ENCODE results near the gene OCA2. TPM values are rescaled to one million over a fixed set of nuclear protein-coding genes. Genes with fewer than 3 reads are reported as not detected.
"Not testable (repeated sequence)": the region's sequence is repeated elsewhere in the genome, so short reads cannot be mapped to it uniquely, and the experiment has no call there.

The OCA2 gene
- polyA plus RNA-seq, 4 donors = 2.7 to 9.8 (median 9.0) TPM

DNA sequence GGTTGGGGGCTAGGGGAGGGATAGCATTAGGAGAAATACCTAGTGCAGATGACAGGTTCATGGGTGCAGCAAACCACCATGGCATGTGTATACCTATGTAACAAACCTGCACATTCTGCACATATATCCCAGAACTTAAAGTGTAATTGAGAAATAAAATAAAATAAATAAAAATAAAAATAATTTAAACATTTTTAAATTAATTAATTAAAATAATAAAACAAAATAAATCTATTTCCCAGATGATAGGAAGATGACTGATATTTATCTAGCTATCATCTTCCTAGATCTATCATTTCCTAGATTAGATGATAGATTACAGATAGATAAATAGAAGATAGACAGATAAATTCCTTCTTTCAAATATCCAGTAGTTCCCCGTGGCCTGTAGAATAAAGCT lies 137.3 kb downstream of the OCA2 start:
- DNase-seq (ENCODE audit: low read depth in 4 of 4, low spot score in 3 of 4) = no peak

DNA sequence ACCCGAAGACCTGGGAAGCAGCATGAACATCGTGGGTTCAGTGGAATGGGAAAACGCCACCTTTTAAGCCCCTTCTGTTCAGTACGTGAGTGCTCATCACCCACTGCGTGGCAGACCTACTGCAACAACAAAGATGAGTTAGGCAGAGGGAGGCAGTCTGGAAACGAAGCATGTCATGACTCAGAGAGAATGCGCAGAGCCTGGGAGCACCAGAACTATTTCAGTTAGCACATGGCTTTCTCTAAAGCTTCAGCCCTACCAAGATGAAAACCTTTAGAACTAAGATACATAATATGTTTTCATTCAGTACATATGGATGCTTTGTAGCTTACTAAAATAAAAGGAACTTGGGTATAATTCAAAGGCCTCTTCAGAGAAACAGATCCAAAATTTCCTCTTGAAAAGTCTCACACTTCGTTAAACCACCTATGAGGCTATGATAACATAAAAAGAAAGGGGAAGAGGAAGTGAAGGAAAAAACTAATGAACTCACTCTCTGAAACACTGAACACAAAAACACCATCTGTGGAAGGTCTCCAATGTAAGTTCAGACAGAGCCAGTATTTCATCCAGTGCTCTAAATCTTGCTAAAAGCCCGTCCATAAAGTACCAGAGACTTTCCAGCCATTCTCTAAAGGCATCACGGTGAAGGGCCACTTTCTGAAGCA lies 140.1 kb downstream of the OCA2 start:
- DNase-seq (ENCODE audit: low read depth in 4 of 4, low spot score in 3 of 4) = no peak

DNA sequence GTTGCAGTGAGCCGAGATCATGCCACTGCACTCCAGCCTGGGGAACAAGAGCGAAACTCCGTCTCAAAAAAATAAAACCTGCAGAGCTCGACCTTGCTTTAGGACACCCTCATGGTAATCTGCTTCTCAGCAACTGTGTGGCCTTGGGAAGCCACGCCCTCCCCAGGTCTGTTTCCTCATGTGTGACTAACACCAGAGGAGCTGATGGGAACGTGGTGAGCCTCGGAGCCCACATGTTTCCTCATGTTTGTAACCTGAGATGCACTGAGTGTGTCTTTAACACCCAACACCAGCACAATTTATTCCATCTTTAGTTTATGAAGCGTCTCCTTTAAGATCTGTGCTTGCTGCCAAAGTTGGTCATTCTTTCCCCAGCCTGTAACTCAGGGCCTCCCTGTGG lies 142.8 kb downstream of the OCA2 start:
- no peak for DNase-seq (ENCODE audit: low read depth in 4 of 4, low spot score in 3 of 4)

DNA sequence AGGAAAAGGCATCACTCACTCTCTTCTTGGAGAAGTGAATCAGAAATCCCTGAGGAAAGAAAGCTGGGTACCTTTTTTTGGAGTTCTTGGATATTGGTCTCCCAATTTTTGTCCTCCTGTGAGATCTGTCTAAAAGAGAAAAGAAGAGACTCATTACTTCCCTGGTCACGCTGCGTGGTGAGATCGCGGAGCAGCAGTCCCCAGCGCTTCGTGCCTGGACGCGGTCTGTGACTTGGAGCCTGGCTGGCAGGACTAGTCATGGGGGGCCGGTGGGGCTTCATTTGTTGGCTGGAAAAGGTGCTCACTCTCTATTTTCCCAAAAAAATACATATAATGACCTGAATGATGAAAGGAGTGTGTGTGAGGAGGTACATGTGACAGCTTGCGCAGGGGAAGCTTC lies 144.0 kb downstream of the OCA2 start:
- no peak for DNase-seq (ENCODE audit: low read depth in 4 of 4, low spot score in 3 of 4)

DNA sequence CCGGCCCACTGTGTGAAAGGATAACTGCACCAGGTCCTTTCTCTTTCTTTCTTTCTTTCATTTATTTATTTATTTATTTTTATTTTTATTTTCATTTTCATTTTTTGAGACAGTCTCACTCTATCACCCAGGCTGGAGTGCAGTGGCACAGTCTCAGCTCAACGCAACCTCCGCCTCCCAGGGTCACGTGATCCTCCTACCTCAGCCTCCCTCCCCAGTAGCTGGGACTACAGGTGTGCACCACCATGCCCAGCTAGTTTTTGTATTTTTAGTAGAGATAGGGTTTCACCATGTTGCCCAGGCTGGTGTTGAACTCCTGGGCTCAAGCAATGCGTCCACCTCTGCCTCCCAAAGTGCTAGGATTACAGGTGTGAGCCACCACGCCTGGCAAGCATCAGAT lies 146.5 kb downstream of the OCA2 start:
- not testable (repeated sequence) for DNase-seq (ENCODE audit: low read depth in 4 of 4, low spot score in 3 of 4)

DNA sequence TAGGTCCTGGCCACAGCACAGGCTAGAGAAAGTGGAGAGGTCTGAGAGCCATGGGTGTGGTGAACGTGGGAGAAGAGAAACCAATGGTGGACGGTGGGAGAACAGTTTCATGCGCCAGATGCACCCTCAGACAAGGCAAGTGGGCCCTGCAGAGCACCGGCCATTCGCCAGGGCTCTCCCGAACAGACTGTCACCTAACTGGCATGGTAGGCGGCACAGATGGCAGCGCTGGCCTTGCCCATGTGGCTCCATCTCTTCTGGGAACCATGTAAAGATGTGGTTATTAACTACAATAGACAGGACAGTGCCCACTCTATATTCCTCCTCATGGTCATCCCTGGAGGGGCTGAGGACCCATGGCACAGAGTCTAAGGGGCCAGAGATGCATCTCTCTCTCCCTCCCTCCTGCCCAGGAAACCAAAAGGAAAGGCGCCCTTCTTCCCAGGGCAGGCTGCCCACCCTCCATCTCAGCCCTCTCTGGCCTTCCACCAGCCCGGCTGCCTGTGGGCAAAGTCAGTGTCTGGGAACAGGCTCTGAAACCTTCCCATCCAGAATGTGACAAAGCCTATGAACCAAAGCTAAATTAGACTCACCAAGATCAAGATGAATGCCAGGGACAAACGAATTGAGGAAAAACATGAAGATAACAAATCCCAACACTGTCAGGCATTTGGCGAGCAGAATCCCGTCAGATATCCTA lies 147.8 kb downstream of the OCA2 start:
- DNase-seq (ENCODE audit: low read depth in 4 of 4, low spot score in 3 of 4) = no peak

DNA sequence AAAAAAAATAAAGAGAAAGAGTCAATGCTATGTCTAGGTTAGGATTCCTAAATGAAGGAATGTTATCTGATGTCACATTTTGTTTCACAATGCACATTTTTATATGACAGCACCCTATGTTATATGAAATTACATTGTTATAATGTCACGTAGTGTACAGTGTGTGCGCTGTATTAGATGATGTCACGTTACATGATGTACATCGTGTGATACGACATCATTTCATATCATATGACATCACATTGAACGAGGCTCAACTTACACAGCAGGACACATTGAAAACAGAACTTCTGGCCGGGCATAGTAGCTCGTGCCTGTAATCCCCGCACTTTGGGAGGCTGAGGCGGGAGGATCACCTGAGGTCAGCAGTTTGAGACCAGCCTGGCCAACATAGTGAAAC lies 150.0 kb downstream of the OCA2 start:
- no peak for DNase-seq (ENCODE audit: low read depth in 4 of 4, low spot score in 3 of 4)

DNA sequence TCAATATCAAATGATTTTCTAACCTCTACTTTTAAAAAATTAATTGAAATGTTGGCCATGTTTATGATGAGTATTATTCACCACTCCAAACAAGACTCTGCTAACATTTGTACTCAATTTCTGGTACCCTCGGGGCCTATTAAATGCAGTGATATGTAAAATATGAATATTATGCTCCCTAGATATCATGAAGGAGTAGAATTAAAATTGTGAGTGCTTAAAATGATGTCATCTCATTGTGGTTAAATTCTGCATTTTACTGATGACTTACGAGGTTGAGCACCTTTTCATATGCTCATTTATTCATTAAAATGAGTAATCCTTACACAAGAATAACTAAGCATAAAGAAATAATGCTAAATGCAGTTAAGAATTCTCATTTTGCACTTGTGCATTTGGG lies 159.9 kb downstream of the OCA2 start:
- DNase-seq (ENCODE audit: low read depth in 4 of 4, low spot score in 3 of 4) = no peak

DNA sequence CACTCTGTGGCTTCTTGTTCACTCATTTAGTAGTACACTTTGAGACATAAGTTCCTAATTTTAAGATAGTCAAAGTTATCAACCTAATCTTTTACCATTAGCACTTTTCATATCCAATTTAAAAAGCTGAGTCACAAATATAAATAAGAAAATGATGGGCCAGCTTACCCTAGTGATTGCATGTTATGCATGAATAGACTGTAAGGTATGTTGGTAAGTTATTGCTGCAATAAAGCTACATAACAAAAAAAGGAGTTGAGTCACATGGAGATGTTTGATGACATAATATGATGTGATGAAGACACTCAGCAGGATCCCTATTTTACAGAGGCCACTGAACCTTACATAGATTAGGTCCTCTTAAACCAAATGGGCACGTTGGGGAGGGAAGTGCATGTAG lies 161.3 kb downstream of the OCA2 start:
- no peak for DNase-seq (ENCODE audit: low read depth in 4 of 4, low spot score in 3 of 4)

DNA sequence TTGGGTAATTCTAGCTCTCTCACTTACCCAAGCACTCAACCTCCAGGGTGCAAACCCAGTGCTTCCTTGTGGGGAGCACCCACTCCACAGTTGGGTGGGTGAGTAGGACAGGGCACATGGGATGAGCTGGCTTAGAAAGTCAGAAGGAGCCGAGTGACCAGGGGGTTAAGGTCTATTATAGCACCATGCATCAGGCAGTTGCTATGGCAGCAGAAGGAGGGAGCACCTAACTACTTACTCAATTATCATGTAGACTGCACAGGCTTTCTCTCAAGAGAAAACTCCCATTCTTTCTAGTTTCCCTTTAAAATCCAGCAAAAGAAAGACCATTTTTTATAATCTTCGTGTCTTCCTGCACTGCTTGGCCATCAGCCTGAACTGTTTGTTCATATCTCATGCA lies 163.0 kb downstream of the OCA2 start:
- no peak for DNase-seq (ENCODE audit: low read depth in 4 of 4, low spot score in 3 of 4)

DNA sequence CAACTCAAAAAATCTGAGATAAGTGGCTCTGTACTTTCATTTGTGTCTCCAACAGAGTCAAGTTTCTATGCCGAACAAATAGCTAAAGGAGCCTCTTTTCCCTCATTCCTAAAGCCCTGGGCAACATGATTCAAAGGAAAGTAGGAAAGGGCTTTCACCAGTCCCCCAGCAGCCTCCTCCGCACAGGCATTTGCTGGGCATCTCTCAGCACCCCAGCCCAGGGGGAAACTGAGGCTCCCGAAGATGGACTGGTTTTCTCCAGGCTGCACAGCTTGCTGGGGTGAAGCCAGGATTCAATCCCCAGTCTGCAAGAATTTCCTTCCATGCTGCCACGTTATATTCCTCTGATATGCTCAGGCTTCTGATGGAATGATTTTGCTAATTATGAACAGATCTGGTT lies 163.8 kb downstream of the OCA2 start:
- DNase-seq (ENCODE audit: low read depth in 4 of 4, low spot score in 3 of 4) = no peak

DNA sequence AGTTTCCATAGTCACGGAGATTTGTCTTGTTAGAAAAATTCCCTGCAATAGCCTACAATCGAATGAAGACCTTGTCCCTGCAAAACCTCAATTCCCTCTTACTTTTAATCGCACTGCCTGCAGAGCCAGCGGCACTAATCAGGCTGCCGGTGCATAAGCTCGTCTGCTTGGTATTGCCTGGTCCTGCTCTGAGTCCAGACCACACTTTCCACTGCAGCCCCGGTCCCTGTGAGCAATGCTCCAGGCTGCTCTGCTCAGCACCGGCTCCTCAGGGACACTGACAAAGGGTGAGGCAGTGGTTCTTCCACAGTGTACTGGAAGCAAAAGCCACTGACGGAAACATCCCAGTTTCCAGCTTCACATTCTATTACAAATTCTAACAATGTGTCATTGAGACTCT lies 164.3 kb downstream of the OCA2 start:
- no peak for DNase-seq (ENCODE audit: low read depth in 4 of 4, low spot score in 3 of 4)

DNA sequence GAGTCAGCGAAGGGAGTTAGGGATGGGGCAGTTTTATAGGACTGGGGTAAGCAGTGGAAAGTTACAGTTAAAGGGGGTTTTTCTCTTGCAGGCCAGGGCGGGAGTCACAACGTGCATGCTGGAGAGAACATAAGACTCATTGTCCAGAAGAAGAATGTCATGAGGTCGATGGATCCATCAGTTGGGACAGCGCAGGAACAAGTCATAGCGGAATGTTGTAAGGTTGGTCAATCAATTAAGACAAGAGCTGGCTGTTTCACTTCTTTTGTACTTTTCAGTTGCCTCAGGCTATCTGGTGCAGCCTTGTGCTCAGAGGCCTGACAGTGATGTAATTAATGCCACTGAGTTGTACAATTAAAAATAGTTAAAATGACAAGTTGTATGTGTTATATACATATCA lies 165.6 kb downstream of the OCA2 start:
- DNase-seq (ENCODE audit: low read depth in 4 of 4, low spot score in 3 of 4) = no peak

DNA sequence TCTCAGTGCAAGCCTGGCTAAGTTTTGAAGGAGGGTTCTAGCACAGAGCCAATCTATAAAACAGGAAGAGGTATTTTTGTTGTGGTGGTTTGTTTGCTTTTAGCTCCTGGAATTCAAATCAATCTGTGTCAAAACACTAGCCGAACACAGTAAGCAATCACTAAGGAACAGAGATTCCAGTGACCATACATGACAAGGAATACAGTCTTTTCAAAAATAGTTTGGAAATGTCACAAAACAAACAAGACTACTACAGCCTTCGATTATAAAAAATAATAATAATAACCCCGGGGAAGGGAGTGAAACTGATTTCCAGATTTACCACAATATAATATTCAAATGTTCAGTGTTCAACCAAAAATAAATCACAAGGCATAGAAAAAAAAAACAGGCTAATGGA lies 166.5 kb downstream of the OCA2 start:
- DNase-seq (ENCODE audit: low read depth in 4 of 4, low spot score in 3 of 4) = no peak

DNA sequence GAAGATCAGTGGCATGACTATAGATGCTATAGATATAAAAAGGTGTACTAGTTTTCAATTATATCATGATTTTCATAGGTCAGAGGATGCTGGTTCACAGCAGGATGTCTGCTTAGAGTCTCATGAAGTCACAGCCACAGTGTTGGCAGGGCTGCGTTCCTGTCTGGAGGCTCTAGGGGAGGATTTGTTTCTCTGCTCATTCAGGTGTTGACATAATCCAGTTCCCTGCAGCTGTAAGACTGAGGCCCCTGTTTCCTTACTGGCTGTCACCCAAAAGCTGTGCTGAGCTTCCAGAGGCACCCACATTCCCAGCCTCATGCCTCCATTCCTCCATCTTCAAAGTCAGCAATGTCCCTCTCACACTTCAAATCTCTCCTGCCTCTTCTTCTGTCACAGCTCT lies 170.7 kb downstream of the OCA2 start:
- no peak for DNase-seq (ENCODE audit: low read depth in 4 of 4, low spot score in 3 of 4)

DNA sequence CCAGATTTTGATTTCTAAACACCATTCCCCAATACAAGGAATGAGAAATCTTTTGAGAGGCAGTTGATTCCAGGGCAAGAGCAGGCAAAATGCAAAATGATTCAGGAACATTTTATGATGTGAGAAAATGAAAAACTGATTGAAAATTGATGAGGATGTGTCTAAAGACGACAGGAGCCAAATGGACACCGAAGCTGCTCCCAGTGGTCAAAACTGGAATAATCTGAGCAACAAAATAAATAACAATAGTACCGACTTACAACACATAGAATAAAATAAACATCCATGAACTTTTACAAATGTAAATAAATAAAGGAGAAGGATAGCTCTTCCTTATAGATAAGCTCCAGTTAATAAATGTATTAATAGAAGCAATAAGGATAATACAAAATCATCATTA lies 186.8 kb downstream of the OCA2 start:
- DNase-seq (ENCODE audit: low read depth in 4 of 4, low spot score in 3 of 4) = no peak

DNA sequence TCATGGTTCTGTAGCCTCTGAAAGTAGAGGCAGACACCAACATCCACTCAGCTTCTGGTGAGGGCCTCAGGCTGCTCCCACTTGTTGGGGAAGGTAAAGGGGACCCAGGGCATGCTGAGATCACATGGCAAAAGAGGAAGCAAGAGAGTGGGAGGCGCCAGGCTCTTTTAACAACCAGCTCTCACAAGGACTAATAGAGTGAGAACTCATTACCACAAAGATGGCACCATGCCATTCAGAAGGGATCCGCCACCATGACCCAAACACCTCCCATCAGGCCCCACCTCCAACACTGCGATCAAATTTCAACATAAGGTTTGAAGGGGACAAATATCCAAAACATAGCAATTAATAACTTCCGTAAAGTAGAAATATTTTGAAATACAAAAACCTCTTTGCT lies 192.3 kb downstream of the OCA2 start:
- no peak for DNase-seq (ENCODE audit: low read depth in 4 of 4, low spot score in 3 of 4)

DNA sequence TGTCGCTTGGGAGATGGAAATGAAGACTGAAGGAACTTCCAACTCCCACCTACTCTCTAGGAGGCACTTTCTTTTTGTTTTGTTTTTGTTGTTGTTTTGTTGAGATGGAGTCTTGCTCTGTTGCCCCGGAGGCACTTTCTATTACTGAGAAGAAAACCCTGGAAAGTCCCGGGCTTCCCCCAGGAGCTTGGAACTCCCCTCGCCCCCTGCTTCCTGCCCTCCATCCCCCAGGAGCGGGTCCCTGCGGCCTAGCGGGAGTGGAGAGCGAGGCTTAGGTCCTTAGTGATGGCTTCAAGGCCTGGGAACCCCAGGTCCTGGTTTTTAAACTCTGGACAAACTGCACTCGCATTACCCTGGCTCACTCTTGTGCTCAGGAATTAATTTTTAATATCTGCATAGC lies 195.7 kb downstream of the OCA2 start:
- no peak for DNase-seq (ENCODE audit: low read depth in 4 of 4, low spot score in 3 of 4)

DNA sequence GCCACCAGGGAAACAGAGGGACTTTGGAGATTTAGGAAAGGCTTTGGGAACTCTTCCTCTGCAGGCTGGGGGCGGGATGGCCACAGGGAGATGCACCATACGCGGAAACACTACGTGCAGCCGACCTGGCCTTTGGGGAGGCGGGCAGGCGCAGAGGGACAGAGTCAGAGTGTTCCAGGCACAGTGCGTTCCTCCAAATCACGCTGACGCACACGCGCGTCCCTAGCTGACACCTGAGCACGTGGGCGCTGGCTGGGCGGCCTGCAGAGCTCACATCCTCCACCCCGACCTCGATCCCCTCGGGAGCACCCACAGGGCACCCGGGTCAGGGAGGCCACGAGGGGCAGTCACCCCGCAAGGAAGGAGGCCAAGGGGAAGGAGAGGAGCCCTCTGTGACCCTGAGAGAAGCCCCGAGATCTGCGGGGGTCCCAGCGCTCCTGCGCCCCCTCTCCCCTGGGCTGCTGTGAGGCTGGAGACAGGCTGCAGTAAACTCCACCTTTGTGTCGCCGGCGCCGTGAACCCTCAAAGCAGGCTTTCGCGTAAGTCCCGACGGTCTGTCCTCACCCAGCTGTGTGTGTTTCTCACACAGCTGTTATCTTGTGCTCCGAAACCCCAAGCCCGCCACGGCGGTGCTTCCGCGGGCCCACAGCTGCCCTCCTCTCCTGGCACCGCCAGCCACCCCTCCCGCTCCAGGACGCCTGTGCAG lies 196.3 kb downstream of the OCA2 start:
- no peak for DNase-seq (ENCODE audit: low read depth in 4 of 4, low spot score in 3 of 4)

DNA sequence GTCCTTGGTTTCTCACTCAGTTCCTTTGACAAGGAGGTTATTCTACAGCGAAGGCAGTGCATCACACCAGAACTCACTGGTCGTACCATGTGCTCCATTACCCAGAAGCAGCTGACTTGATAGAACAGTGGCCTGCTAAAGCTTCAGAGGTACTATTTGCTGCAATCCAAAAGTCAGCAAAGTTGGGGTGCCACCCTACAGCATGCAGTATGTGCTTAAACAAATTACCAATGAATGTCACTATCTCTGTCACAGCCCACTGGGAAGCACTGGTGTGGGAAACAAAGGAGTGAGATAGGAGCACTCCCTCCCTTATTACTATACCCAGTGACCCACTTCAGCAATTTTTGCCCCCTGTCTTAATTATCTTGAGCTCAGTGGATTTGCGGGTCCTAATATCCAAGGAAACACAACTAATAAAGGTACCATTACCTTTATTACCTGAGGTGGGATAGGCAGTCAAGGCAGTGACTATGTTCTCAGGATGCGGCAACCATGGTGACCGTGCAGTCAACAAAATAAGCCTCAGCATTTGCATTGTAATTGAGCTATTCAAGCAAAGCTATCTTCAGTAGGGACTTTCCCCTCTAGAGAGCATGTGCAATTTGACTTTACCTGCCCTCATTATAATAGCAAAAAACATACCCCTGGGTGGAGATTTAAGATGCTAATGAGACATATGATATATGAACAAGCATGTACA lies 199.4 kb downstream of the OCA2 start:
- no peak for DNase-seq (ENCODE audit: low read depth in 4 of 4, low spot score in 3 of 4)

DNA sequence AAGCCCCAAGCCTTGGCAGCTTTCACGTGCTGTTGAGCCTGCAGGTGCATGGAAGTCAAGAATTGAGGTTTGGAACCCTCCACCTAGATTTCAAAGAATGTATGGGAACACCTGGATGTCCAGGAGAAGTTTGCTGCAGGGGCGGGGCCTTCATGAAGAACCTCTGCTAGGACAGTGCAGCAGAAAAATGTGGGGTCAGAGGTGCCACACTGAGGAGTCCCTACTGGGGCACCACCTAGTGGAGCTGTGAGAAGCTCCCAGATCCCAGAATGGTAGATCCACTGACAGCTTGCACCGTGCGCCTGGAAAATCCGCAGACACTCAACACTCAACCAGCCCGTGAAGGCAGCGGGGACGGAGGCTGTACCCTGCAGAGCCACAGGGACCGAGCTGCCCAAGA lies 201.6 kb downstream of the OCA2 start:
- no peak for DNase-seq (ENCODE audit: low read depth in 4 of 4, low spot score in 3 of 4)

DNA sequence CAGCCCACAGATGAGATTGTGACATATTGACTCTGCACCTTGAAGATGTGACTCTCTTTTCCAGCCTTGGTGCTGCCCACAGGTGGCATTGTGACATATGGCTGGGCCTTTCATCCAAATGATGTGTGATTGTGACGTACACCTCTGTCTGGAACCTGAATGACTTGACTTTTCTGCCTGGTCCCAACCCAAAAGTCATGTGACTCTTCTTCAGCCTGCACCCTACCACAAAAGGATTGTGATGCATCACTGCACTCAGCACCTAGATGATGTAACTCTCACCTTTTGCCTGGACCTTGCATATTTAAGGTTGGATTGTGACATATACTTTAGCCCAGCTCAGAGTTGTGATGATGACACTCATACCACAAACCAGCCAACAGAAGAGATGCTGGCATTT lies 204.5 kb downstream of the OCA2 start:
- no peak for DNase-seq (ENCODE audit: low read depth in 4 of 4, low spot score in 3 of 4)

All from left renal pelvis (tissue), 4 donors.